CD8-positive, alpha-beta memory T cell (primary cell): ENCODE results near the gene AMBP. TPM values are rescaled to one million over a fixed set of nuclear protein-coding genes. Genes with fewer than 3 reads are reported as not detected.

Source experiments
- CTCF ChIA-PET: fragments of 350-600 bp; sonication (Branson Sonifier 250); formaldehyde crosslinking; loops from one replicate; lab custom pipeline; 2021; ENCODE audit warnings: antibody characterized with exemption; lab: Charles Lee
- POLR2A ChIA-PET: fragments of 350-600 bp; sonication (Branson Sonifier 250); formaldehyde crosslinking; loops from one replicate; lab custom pipeline; 2021; ENCODE audit warnings: antibody characterized with exemption; lab: Charles Lee
- DNase-seq, 5 donors: peaks; one replicate each; pipeline versions ENCODE4 v3.0.0 to v3.0.0-alpha.2; 2020 to 2022; ENCODE audit warnings: mixed read lengths in 1 of 5
- H3K27ac ChIP-seq: one replicate; pipeline ENCODE4 v1.7.0; 2013; ENCODE audit warnings: low read depth, mild to moderate bottlenecking, low read length, moderate library complexity
- H3K27me3 ChIP-seq: 2 replicates; pipeline ENCODE4 v1.7.0; 2013; ENCODE audit warnings: low read length, mild to moderate bottlenecking; ENCODE audit not compliant: insufficient read depth, poor library complexity, severe bottlenecking
- H3K36me3 ChIP-seq: 2 replicates; pipeline ENCODE4 v1.7.0; 2013; ENCODE audit warnings: mild to moderate bottlenecking, low read length, moderate library complexity; ENCODE audit not compliant: insufficient read depth
- H3K4me1 ChIP-seq: 2 replicates; pipeline ENCODE4 v1.7.0; 2013; ENCODE audit warnings: mild to moderate bottlenecking, low read length, moderate library complexity; ENCODE audit not compliant: insufficient read depth
- H3K4me3 ChIP-seq: 2 replicates; pipeline ENCODE4 v1.7.0; 2013; ENCODE audit warnings: mild to moderate bottlenecking, low read length
- H3K9me3 ChIP-seq: 2 replicates; pipeline ENCODE4 v1.7.0; 2013; ENCODE audit warnings: mild to moderate bottlenecking, low read length
- H3K27ac Mint-ChIP-seq, 8 donors: one replicate each; pipeline ENCODE4 v1.8.0; 2020 to 2021; ENCODE audit warnings: mixed read lengths in 8 of 8, mild to moderate bottlenecking in 6 of 8, inconsistent platforms in 3 of 8, moderate library complexity in 3 of 8
- H3K27me3 Mint-ChIP-seq, 2 donors: one replicate each; pipeline ENCODE4 v1.8.0; 2020 to 2021; ENCODE audit warnings: mixed read lengths in 2 of 2, mild to moderate bottlenecking in 1 of 2, moderate library complexity in 1 of 2
- H3K36me3 Mint-ChIP-seq, 3 donors: one replicate each; pipeline ENCODE4 v1.8.0; 2020 to 2021; ENCODE audit warnings: mixed read lengths in 3 of 3, inconsistent platforms in 1 of 3, mild to moderate bottlenecking in 1 of 3
- H3K4me1 Mint-ChIP-seq, 3 donors: one replicate each; pipeline ENCODE4 v1.8.0; 2020 to 2021; ENCODE audit warnings: mixed read lengths in 3 of 3, inconsistent platforms in 1 of 3, mild to moderate bottlenecking in 1 of 3
- H3K4me3 Mint-ChIP-seq, 7 donors: one replicate each; pipeline ENCODE4 v1.8.0; 2020 to 2021; ENCODE audit warnings: mixed read lengths in 7 of 7, mild to moderate bottlenecking in 6 of 7, moderate library complexity in 4 of 7, inconsistent platforms in 2 of 7
- H3K9me3 Mint-ChIP-seq, 5 donors: one replicate each; pipeline ENCODE4 v1.8.0; 2020 to 2022; ENCODE audit warnings: mixed read lengths in 5 of 5, mild to moderate bottlenecking in 3 of 5, moderate library complexity in 2 of 5, inconsistent platforms in 1 of 5
- polyA plus RNA-seq: library from polyadenylated mRNA; unstranded; fragments of 300-500 nt; fragmentation: Illumina TruSeq; gene quantifications from one replicate; pipeline ENCODE4 v1.2.3, GENCODE V29; 2021
- total RNA-seq, 2 experiments: library from RNA; stranded (reverse); gene quantifications; one replicate each; pipeline ENCODE4 v1.2.3, GENCODE V29; 2021

Gene AMBP
- total and polyA plus RNA-seq, 3 experiments from 2014 or later = not detected

- no peaks in the 10 kb centered on the region for H3K4me1 Mint-ChIP-seq
- H3K27ac ChIP-seq = no peak overlapping the region
- H3K4me3 ChIP-seq = no peak overlapping the region
- DNase-seq = no peak
- no peaks in the 10 kb centered on the region for H3K36me3 ChIP-seq
- POLR2A ChIA-PET = no interaction called here
- no peak overlapping the region for H3K4me3 Mint-ChIP-seq
- CTCF ChIA-PET = no interaction called here
- H3K36me3 Mint-ChIP-seq = peaks cover 0 to 3% (median 2%) of the 10 kb centered on the region in 3 donors
- H3K27me3 ChIP-seq = no peaks in the 10 kb centered on the region
- H3K4me1 ChIP-seq = no peaks in the 10 kb centered on the region
- H3K9me3 Mint-ChIP-seq = peaks cover 0 to 3% (median under 1%) of the 10 kb centered on the region in 5 donors
- H3K9me3 ChIP-seq = no peaks in the 10 kb centered on the region
- peaks cover 0 to 3% of the 10 kb centered on the region in 2 donors for H3K27me3 Mint-ChIP-seq
- H3K27ac Mint-ChIP-seq = no peak overlapping the region
These were observed 47.7 kb downstream of the AMBP start for GRCh38 chr9:114030364-114030763.

- Mint-ChIP-seq H3K4me1 (no peaks in the 10 kb centered on the region), H3K27me3 (peaks cover 0 to 3% of the 10 kb centered on the region in 2 donors), H3K36me3 (peaks cover 0 to 3% (median 2%) of the 10 kb centered on the region in 3 donors), H3K4me3 (no peak overlapping the region), H3K27ac (no peak overlapping the region), H3K9me3 (peaks cover 5 to 9% (median 8%) of the 10 kb centered on the region in 5 donors)
- DNase-seq = no peak
- Histone ChIP-seq H3K4me1 (no peaks in the 10 kb centered on the region), H3K4me3 (no peak overlapping the region), H3K27ac (no peak overlapping the region), H3K36me3 (no peaks in the 10 kb centered on the region), H3K27me3 (no peaks in the 10 kb centered on the region), H3K9me3 (no peaks in the 10 kb centered on the region)
- CTCF ChIA-PET = no interaction called here
- POLR2A ChIA-PET = no interaction called here
These were observed 48.6 kb downstream of the AMBP start for GRCh38 chr9:114029311-114030170.

- peaks cover 14 to 18% (median 17%) of the 10 kb centered on the region in 5 donors for H3K9me3 Mint-ChIP-seq
- ChIA-PET POLR2A (no interaction called here), CTCF (no interaction called here)
- no peak overlapping the region for H3K4me3 ChIP-seq
- no peak overlapping the region for H3K27ac ChIP-seq
- peaks cover 3 to 4% of the 10 kb centered on the region in 2 donors for H3K27me3 Mint-ChIP-seq
- H3K9me3 ChIP-seq = no peaks in the 10 kb centered on the region
- no peaks in the 10 kb centered on the region for H3K36me3 ChIP-seq
- H3K4me1 Mint-ChIP-seq = no peaks in the 10 kb centered on the region
- H3K4me3 Mint-ChIP-seq = no peak overlapping the region
- no peaks in the 10 kb centered on the region for H3K27me3 ChIP-seq
- H3K36me3 Mint-ChIP-seq = peaks cover 0 to 5% (median 3%) of the 10 kb centered on the region in 3 donors
- no peak overlapping the region for H3K27ac Mint-ChIP-seq
- DNase-seq = no peak
- no peaks in the 10 kb centered on the region for H3K4me1 ChIP-seq
These were observed 49.5 kb downstream of the AMBP start for GRCh38 chr9:114028646-114029045.

- DNase-seq = no peak
These were observed 50.1 kb downstream of the AMBP start for GRCh38 chr9:114027863-114028465.

GRCh38 chr9:114027159-114027862 lies 50.8 kb downstream of the AMBP start:
- POLR2A ChIA-PET = no interaction called here
- H3K27ac Mint-ChIP-seq = no peak overlapping the region
- no peak overlapping the region for H3K4me3 Mint-ChIP-seq

More at GRCh38 chr9:114027863-114028465, 50.1 kb downstream of the AMBP start:
- ChIA-PET CTCF (no interaction called here), POLR2A (no interaction called here)
- H3K27me3 Mint-ChIP-seq = peaks cover 3 to 4% of the 10 kb centered on the region in 2 donors
- H3K4me1 Mint-ChIP-seq = no peaks in the 10 kb centered on the region
- Histone ChIP-seq H3K27me3 (no peaks in the 10 kb centered on the region), H3K36me3 (no peaks in the 10 kb centered on the region), H3K9me3 (no peaks in the 10 kb centered on the region), H3K4me1 (no peaks in the 10 kb centered on the region), H3K27ac (no peak overlapping the region), H3K4me3 (no peak overlapping the region)
- H3K9me3 Mint-ChIP-seq = peaks cover 20 to 24% (median 23%) of the 10 kb centered on the region in 5 donors
- no peak overlapping the region for H3K4me3 Mint-ChIP-seq
- peaks cover 0 to 5% (median 3%) of the 10 kb centered on the region in 3 donors for H3K36me3 Mint-ChIP-seq
- no peak overlapping the region for H3K27ac Mint-ChIP-seq

GRCh38 chr9:114026335-114026734 lies 51.8 kb downstream of the AMBP start:
- Histone ChIP-seq H3K9me3 (no peaks in the 10 kb centered on the region), H3K4me1 (no peaks in the 10 kb centered on the region), H3K27ac (no peak overlapping the region), H3K27me3 (no peaks in the 10 kb centered on the region), H3K4me3 (no peak overlapping the region), H3K36me3 (no peaks in the 10 kb centered on the region)
- ChIA-PET CTCF (no interaction called here), POLR2A (no interaction called here)
- no peaks in the 10 kb centered on the region for H3K4me1 Mint-ChIP-seq
- DNase-seq = no peak
- peaks cover 23 to 33% (median 30%) of the 10 kb centered on the region in 5 donors for H3K9me3 Mint-ChIP-seq
- no peak overlapping the region for H3K27ac Mint-ChIP-seq
- H3K27me3 Mint-ChIP-seq = peaks cover 3 to 4% of the 10 kb centered on the region in 2 donors
- no peak overlapping the region for H3K4me3 Mint-ChIP-seq
- peaks cover 0 to 8% (median 3%) of the 10 kb centered on the region in 3 donors for H3K36me3 Mint-ChIP-seq

More at GRCh38 chr9:114027159-114027862, 50.8 kb downstream of the AMBP start:
- Histone ChIP-seq H3K27me3 (no peaks in the 10 kb centered on the region), H3K9me3 (no peaks in the 10 kb centered on the region), H3K4me3 (no peak overlapping the region), H3K36me3 (no peaks in the 10 kb centered on the region), H3K27ac (no peak overlapping the region), H3K4me1 (no peaks in the 10 kb centered on the region)
- peaks cover 0 to 6% (median 3%) of the 10 kb centered on the region in 3 donors for H3K36me3 Mint-ChIP-seq
- H3K9me3 Mint-ChIP-seq = peaks cover 23 to 30% (median 28%) of the 10 kb centered on the region in 5 donors
- H3K4me1 Mint-ChIP-seq = no peaks in the 10 kb centered on the region
- peaks cover 3 to 4% of the 10 kb centered on the region in 2 donors for H3K27me3 Mint-ChIP-seq
- CTCF ChIA-PET = no interaction called here
- DNase-seq = no peak

GRCh38 chr9:114025760-114026159 lies 52.3 kb downstream of the AMBP start:
- no peak overlapping the region for H3K27ac Mint-ChIP-seq
- peaks cover 3 to 4% of the 10 kb centered on the region in 2 donors for H3K27me3 Mint-ChIP-seq
- peaks cover 0 to 8% (median 3%) of the 10 kb centered on the region in 3 donors for H3K36me3 Mint-ChIP-seq
- DNase-seq = no peak
- H3K4me3 Mint-ChIP-seq = no peak overlapping the region
- no peaks in the 10 kb centered on the region for H3K36me3 ChIP-seq
- POLR2A ChIA-PET = no interaction called here
- no peaks in the 10 kb centered on the region for H3K4me1 ChIP-seq
- H3K4me3 ChIP-seq = no peak overlapping the region
- H3K9me3 Mint-ChIP-seq = peaks cover 23 to 33% (median 30%) of the 10 kb centered on the region in 5 donors
- no peaks in the 10 kb centered on the region for H3K4me1 Mint-ChIP-seq
- CTCF ChIA-PET = no interaction called here
- no peaks in the 10 kb centered on the region for H3K9me3 ChIP-seq
- H3K27ac ChIP-seq = no peak overlapping the region
- H3K27me3 ChIP-seq = no peaks in the 10 kb centered on the region
